GM19240 (cell line): ENCODE data around the gene ZNF311.
"Not testable (repeated sequence)": the region's sequence is repeated elsewhere in the genome, so short reads cannot be mapped to it uniquely, and the experiment has no call there.

Experiments
- DNase-seq: peaks from one replicate; pipeline ENCODE4 v3.0.0; 2011; ENCODE audit warnings: low spot score; ENCODE audit not compliant: insufficient read length

ZNF311 gene

DNA sequence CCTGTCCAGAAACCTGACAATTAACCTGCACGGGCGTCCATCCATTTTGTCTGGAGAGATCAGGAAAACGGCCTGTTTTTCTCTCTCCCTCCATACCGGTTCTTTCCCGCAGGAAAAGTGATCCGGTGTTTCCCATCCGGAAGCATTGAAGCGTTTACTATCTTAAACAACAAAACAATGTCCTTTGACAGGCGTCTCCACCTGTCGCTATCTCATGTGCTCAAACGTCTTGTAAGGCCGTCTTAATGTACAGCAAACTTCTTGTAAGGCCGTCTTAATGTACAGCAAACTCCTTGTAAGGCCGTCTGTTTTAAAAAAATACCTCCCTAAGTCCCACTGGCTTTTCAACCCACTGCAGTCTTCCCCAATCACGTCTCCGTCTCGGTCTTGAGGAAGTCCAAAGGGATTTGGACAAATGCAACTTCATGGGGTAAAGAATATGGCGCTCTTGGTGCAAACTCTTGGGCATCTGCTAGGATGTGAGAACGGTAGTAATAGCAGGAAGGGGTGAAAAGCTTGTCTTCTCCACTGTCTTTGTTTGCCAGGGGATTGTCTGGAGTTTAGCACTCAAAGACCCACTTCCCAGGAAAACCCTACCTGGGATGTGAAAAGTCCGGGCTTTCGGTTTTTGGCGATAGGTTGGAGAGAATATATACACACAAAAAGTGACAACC lies 51.4 kb downstream of the ZNF311 start:
- DNase-seq = no peak

- peak; percentile 74 for DNase-seq
These were observed 52.0 kb downstream of the ZNF311 start for GRCh38 chr6:28953039-28953584.

GRCh38 chr6:28949656-28950195 lies 55.4 kb downstream of the ZNF311 start:
- not testable (repeated sequence) for DNase-seq

GRCh38 chr6:28948782-28949486 lies 56.2 kb downstream of the ZNF311 start:
- DNase-seq = no peak

GRCh38 chr6:28947831-28948270 lies 57.3 kb downstream of the ZNF311 start:
- DNase-seq = no peak

- no peak for DNase-seq
These were observed 57.9 kb downstream of the ZNF311 start for GRCh38 chr6:28947067-28947765.

GRCh38 chr6:28945349-28945748 lies 59.8 kb downstream of the ZNF311 start:
- no peak for DNase-seq
